ENCODE measurements around the gene NAALADL2. TPM values are rescaled to one million over a fixed set of nuclear protein-coding genes. Genes with fewer than 3 reads are reported as not detected.
"Not testable (repeated sequence)": the region's sequence is repeated elsewhere in the genome, so short reads cannot be mapped to it uniquely, and the experiment has no call there.

The NAALADL2 gene
- total RNA-seq, 4 donors from 2014 or later = 3.8 to 20.3 (median 8.6) TPM

DNA sequence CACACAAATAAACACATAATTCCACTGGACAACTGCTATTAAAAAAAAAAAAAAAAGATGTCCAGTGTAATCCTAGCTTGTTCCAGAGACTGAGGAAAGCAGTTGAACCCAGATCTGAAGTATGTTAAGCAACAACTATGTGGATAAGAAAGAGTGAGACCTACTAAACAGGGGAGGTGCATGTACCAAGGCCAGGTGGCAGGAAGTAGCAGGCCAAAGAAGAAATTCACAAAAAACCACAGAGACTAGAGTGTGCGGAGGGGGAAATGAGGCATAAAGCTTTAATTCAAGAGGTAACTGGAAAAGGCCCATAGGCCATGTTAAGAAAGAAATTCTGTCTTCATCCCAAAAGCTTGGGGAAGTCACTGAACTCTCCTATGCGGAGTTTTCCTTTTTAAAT is 490.0 kb downstream of the NAALADL2 start:
- WGBS = 91% methylated on average over 2 of the region's 2 CpGs

GRCh38 chr3:175355801-175356335 is 496.7 kb downstream of the NAALADL2 start:
- intact Hi-C loops (cut with DNase I) = no loop called here
- WGBS = 84% methylated on average over 3 of the region's 3 CpGs
- Histone ChIP-seq H3K4me1 (no peaks in the 10 kb centered on the region), H3K27ac (replicated peaks in 1 of 4) (no peak overlapping the region), H3K36me3 (no peaks in the 10 kb centered on the region), H3K27me3 (no peaks in the 10 kb centered on the region), H3K4me3 (no peak overlapping the region), H3K9me3 (no peaks in the 10 kb centered on the region)
- no peak for TF ChIP-seq POLR2A (IDR thresholded peaks at IDR 0.05; ENCODE audit: low read depth)
- no peak for TF ChIP-seq POLR2AphosphoS5 (IDR thresholded peaks at IDR 0.05)
- TF ChIP-seq, protein P1, sequence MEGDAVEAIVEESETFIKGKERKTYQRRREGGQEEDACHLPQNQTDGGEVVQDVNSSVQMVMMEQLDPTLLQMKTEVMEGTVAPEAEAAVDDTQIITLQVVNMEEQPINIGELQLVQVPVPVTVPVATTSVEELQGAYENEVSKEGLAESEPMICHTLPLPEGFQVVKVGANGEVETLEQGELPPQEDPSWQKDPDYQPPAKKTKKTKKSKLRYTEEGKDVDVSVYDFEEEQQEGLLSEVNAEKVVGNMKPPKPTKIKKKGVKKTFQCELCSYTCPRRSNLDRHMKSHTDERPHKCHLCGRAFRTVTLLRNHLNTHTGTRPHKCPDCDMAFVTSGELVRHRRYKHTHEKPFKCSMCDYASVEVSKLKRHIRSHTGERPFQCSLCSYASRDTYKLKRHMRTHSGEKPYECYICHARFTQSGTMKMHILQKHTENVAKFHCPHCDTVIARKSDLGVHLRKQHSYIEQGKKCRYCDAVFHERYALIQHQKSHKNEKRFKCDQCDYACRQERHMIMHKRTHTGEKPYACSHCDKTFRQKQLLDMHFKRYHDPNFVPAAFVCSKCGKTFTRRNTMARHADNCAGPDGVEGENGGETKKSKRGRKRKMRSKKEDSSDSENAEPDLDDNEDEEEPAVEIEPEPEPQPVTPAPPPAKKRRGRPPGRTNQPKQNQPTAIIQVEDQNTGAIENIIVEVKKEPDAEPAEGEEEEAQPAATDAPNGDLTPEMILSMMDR (IDR thresholded peaks at IDR 0.05) = no peak
- no peak for TF ChIP-seq EP300 (IDR thresholded peaks at IDR 0.05)
- no peak for DNase-seq (ENCODE audit: extremely low spot score)

More for the DNA sequence above, 490.0 kb downstream of the NAALADL2 start:
- intact Hi-C loops (cut with DNase I) = no loop called here
- H3K4me1 ChIP-seq = peaks cover 0 to 9% (median 0%) of the 10 kb centered on the region in 4 donors
- H3K27ac ChIP-seq (replicated peaks in 1 of 4) = no peak overlapping the region
- no peak overlapping the region for H3K4me3 ChIP-seq
- no peaks in the 10 kb centered on the region for H3K27me3 ChIP-seq
- H3K9me3 ChIP-seq = no peaks in the 10 kb centered on the region
- TF ChIP-seq EP300 (IDR thresholded peaks at IDR 0.05) = no peak
- TF ChIP-seq, protein P1 (IDR thresholded peaks at IDR 0.05) = no peak
- no peak for TF ChIP-seq POLR2A (IDR thresholded peaks at IDR 0.05; ENCODE audit: low read depth)
- TF ChIP-seq POLR2AphosphoS5 (IDR thresholded peaks at IDR 0.05) = no peak
- DNase-seq (ENCODE audit: extremely low spot score) = no peak
- H3K36me3 ChIP-seq = no peaks in the 10 kb centered on the region

DNA sequence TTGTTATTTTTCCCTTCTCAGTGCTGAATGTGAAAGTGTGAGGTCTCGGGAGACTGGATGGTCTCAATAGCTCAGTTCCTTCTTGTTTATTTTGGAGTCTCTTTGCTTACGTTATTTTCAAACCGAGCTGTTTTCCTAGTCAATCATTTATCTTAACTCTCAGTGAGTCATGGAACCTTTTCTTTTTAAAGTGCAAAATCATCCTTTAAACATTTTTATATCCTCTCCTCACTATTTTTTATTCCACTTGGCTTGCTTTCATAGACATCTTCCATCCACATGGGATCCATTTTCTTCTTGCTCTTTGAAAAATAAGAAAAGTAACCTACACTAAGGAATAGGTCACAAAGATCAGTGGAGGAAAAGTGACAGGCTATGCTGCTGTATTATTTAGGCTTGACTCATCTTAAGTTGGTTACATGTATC is 497.8 kb downstream of the NAALADL2 start:
- intact Hi-C loops (cut with DNase I) = no loop called here
- WGBS = 60% methylated on average over 3 of the region's 3 CpGs
- Histone ChIP-seq H3K9me3 (no peaks in the 10 kb centered on the region), H3K27me3 (no peaks in the 10 kb centered on the region), H3K4me1 (no peaks in the 10 kb centered on the region), H3K4me3 (no peak overlapping the region), H3K27ac (replicated peaks in 1 of 4) (no peak overlapping the region), H3K36me3 (no peaks in the 10 kb centered on the region)
- TF ChIP-seq EP300 (IDR thresholded peaks at IDR 0.05) (no peak), POLR2AphosphoS5 (IDR thresholded peaks at IDR 0.05) (no peak), POLR2A (IDR thresholded peaks at IDR 0.05; ENCODE audit: low read depth) (no peak)
- TF ChIP-seq, protein P1 (IDR thresholded peaks at IDR 0.05) = no peak
- no peak for DNase-seq (ENCODE audit: extremely low spot score)

- intact Hi-C loops (cut with DNase I) = no loop called here
- H3K27me3 ChIP-seq = no peaks in the 10 kb centered on the region
- H3K4me1 ChIP-seq = no peaks in the 10 kb centered on the region
- no peaks in the 10 kb centered on the region for H3K36me3 ChIP-seq
- TF ChIP-seq EP300 (IDR thresholded peaks at IDR 0.05) = no peak
- TF ChIP-seq POLR2A (IDR thresholded peaks at IDR 0.05; ENCODE audit: low read depth) = no peak
- no peak for TF ChIP-seq POLR2AphosphoS5 (IDR thresholded peaks at IDR 0.05)
- TF ChIP-seq, protein P1 (IDR thresholded peaks at IDR 0.05) = no peak
- no peak overlapping the region for H3K4me3 ChIP-seq
- DNase-seq (ENCODE audit: extremely low spot score) = no peak
- H3K9me3 ChIP-seq = peaks cover 0 to 6% (median 0%) of the 10 kb centered on the region in 4 donors
- 97% methylated on average over 1 of the region's 1 CpG for WGBS
- H3K27ac ChIP-seq (replicated peaks in 1 of 4) = no peak overlapping the region
Observed at GRCh38 chr3:175357758-175358157, 498.6 kb downstream of the NAALADL2 start.

GRCh38 chr3:175358935-175359334 is 499.8 kb downstream of the NAALADL2 start:
- no peak overlapping the region for H3K4me3 ChIP-seq
- intact Hi-C loops (cut with DNase I) = no loop called here
- H3K36me3 ChIP-seq = no peaks in the 10 kb centered on the region
- no peak for TF ChIP-seq POLR2AphosphoS5 (IDR thresholded peaks at IDR 0.05)
- TF ChIP-seq POLR2A (IDR thresholded peaks at IDR 0.05; ENCODE audit: low read depth) = no peak
- TF ChIP-seq, protein P1 (IDR thresholded peaks at IDR 0.05) = no peak
- TF ChIP-seq EP300 (IDR thresholded peaks at IDR 0.05) = no peak
- DNase-seq (ENCODE audit: extremely low spot score) = no peak
- H3K9me3 ChIP-seq = peaks cover 0 to 6% (median 0%) of the 10 kb centered on the region in 4 donors
- no peak overlapping the region for H3K27ac ChIP-seq (replicated peaks in 1 of 4)
- H3K4me1 ChIP-seq = no peaks in the 10 kb centered on the region
- H3K27me3 ChIP-seq = no peaks in the 10 kb centered on the region

GRCh38 chr3:175370426-175370825 is 511.3 kb downstream of the NAALADL2 start:
- H3K4me3 ChIP-seq; H3K36me3 ChIP-seq; DNase-seq (ENCODE audit: extremely low spot score); H3K27me3 ChIP-seq; intact Hi-C loops (cut with DNase I); H3K27ac ChIP-seq (replicated peaks in 1 of 4); H3K9me3 ChIP-seq; H3K4me1 ChIP-seq: not testable (repeated sequence)
- WGBS = 42% methylated on average over 3 of the region's 3 CpGs

GRCh38 chr3:175371187-175371586 is 512.1 kb downstream of the NAALADL2 start:
- H3K36me3 ChIP-seq; H3K9me3 ChIP-seq; H3K27ac ChIP-seq (replicated peaks in 1 of 4); intact Hi-C loops (cut with DNase I); DNase-seq (ENCODE audit: extremely low spot score); H3K4me3 ChIP-seq; H3K27me3 ChIP-seq; H3K4me1 ChIP-seq: not testable (repeated sequence)
- WGBS = 98% methylated on average over 18 of the region's 18 CpGs
